Neural progenitor cell (in vitro differentiated cells): Measurements from ENCODE around the gene MYO7B.

Experiments
- EZH2 ChIP-seq: fragments of 200-600 bp; sonication (generic); IDR thresholded peaks from 2 replicates; pipeline ENCODE4 v1.6.1; 2017; ENCODE audit warnings: antibody characterized with exemption, mild to moderate bottlenecking, moderate library complexity
- TF ChIP-seq, protein P1 (sequence below): fragments of 200-600 bp; sonication (generic); IDR thresholded peaks from 2 replicates; pipeline ENCODE4 v1.5.1; 2017; ENCODE audit warnings: antibody characterized with exemption, mild to moderate bottlenecking

DNA sequence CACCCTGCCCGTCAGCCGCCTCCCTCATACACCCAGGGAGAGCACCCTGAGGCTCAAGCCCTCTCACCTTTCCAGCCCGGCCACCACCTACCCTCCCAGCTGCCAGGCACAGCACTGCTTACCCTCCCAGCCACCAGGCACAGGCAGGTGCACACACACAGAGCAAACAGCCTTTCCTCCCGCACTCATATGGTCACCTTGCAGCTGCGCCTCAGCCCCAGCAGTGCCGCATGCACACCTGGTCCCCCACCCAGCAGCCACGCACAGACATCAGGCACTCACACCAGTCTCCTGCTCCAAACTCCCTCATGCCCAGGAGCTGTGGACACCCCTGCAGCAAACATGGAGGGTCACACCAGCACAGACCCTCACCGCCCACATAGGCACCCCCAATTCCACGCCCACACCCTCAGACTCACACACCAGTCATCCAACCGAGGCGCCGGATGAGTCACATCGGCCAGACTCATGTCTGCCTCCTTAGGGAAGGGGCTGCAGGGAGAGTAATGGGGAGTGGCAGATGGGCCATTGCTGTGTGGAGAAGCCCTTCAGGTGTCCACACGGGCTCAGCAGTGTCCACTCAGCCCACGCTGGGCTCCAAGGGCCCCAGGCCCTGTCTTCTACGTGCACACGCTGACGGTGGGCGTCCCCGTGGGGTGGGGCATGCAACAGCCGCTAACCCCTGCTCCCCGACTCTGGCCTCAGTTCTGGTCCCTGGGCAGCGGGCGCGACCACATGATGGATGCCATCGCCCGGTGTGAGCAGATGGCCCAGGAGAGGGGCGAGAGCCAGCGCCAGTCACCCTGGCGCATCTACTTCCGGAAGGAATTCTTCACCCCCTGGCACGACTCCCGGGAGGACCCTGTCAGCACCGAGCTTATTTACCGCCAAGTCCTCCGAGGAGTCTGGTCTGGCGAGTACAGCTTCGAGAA is 88.2 kb downstream of the MYO7B start:
- TF ChIP-seq, protein P1, sequence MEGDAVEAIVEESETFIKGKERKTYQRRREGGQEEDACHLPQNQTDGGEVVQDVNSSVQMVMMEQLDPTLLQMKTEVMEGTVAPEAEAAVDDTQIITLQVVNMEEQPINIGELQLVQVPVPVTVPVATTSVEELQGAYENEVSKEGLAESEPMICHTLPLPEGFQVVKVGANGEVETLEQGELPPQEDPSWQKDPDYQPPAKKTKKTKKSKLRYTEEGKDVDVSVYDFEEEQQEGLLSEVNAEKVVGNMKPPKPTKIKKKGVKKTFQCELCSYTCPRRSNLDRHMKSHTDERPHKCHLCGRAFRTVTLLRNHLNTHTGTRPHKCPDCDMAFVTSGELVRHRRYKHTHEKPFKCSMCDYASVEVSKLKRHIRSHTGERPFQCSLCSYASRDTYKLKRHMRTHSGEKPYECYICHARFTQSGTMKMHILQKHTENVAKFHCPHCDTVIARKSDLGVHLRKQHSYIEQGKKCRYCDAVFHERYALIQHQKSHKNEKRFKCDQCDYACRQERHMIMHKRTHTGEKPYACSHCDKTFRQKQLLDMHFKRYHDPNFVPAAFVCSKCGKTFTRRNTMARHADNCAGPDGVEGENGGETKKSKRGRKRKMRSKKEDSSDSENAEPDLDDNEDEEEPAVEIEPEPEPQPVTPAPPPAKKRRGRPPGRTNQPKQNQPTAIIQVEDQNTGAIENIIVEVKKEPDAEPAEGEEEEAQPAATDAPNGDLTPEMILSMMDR, result no peak
- TF ChIP-seq EZH2, result no peak
